NCI-H2196 (cell line): ENCODE data around the gene SIRT6.
"Not testable (repeated sequence)": the region's sequence is repeated elsewhere in the genome, so short reads cannot be mapped to it uniquely, and the experiment has no call there.

Experiments used
- DNase-seq: peaks from one replicate; lab custom pipeline; 2025; ENCODE audit not compliant: unreplicated experiment; lab: John Stamatoyannopoulos, UW

SIRT6 gene

DNA sequence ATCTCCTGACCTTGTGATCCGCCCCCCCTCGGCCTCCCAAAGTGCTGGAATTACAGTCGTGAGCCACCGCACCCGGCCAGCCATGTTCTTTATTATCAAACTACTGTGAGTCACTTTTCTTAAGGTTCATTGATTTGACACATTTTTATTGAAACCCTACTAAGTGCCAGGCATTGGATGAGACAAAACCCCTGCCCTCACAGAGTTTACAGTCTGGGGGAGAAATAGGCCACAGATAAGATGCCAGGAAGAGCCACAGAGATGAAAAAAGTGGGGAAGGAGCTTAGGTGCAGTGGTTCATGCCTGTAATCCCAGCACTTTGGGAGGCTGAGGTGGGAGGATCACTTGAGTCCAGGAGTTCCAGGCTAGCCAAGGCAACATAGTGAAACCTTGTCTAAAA lies 43.9 kb downstream of the SIRT6 start:
- no peak for DNase-seq

DNA sequence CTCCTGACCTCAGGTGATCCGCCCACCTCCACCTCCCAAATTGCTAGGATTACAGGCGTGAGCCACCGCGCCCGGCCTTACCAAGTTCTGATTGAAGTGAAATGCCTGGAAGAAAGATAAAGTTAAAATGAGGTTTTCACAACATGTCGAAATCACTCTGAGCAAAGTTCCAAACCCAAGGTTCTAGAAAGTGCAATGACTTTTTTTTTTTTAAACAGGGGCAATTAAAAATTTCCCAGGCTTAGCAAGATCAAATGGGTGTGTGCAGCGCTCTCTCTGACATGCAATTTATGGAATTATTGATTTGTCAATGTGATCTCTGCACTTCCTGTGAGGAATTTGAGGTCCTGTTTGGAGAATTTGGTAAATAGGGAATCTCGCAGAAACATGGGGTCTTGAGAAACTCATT lies 45.7 kb downstream of the SIRT6 start:
- no peak for DNase-seq

DNA sequence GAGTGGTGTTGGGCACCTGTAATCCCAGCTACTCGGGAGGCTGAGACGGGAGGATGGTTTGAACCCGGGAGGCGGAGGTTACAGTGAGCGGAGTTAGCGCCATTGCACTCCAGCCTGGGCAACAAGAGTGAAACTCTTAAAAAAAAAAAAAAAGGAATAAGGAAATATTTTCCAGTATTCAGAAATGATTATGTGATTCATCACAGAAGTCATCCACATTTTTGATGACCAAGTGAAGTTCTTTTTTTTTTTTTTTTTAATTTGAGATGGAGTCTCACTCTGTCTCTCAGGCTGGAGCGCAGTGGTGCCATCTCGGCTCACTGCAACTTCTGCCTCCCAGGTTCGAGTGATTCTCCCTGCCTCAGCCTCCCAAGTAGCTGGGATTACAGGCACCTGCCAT lies 47.0 kb downstream of the SIRT6 start:
- not testable (repeated sequence) for DNase-seq

DNA sequence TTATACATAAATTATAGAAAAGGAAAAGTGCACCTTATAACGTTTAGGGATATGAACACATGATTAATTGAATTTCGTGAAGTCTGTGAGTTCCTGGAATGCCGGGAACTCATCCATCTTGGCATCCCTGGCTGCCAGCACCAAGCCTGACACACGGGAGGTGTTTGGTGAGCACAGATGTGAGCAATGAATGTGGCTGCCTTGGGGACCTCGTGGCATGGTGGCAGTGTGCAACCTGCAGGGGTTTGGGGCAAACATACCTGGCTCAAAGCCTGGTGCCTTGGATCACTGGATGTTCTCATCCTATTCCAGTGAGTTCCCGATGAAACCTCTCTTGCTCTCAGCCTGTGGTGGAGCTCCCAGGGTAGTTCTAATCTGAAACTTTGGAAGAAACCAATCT lies 48.0 kb downstream of the SIRT6 start:
- DNase-seq: no peak

DNA sequence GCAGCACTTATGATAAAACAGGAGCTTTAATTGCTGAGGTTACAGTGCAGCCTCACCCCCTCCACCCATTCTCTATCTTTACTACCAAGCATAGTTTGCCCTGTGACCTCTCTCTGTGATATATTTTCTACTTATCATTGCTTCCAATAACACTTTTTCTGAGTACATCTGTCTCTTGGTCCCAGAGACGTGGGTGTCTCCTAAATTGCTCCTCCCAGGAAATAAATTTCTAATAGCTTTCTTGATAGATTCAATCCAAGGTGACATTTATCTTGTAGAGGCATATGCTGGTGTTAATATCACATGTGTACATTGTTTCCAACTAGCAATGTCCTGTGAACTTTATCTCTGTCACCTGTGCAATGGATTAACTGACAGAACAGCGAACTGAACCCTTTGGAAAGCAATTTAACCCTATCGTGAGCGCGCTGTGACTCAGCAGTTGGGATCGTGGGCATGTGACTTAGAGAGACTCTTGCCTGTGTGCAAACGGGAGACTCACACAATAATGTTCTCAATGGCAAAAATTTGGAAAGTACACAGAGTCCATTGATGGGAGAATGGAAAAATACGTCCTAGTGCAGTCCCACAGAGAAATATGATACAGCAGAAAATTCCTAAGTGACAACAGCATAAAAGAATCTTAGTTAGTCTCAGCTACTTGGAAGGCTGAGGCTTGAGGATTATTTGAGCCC lies 51.5 kb downstream of the SIRT6 start:
- peak; percentile 13 for DNase-seq

DNA sequence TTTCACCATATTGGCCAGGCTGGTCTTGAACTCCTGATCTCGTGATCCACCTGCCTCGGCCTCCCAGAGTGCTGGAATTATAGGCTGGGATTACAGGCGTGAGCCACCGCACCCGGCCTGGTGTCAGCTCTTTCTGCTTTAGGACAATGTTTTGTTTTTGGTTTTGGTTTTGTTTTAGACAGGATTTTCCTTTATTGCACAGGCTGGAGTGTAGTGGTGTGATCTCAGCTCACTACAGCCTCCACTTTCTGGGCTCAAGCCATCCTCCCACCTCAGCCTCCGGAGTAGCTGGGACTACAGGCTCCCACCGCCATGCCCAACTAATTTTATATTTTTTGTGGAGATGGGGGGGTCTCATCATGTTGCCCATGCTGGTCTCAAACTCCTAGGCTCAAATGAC lies 53.3 kb downstream of the SIRT6 start:
- DNase-seq: not testable (repeated sequence)

DNA sequence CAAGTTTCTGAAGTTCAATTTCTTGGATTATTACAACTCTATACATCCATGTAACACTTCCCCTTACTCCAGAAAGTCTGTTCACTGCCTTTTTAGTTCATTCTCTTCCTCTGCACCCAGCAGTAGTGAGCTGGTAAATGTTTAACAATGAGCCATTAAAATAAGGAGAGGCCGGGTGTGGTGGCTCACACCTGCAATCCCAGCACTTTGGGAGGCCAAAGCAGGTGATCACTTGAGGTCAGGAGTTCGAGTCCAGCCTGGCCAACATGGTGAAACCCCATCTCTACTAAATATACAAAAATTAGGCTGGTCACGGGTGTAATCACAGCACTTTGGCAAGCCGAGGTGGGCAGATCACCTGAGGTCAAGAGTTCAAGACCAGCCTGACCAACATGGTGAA lies 55.0 kb downstream of the SIRT6 start:
- DNase-seq: not testable (repeated sequence)

DNA sequence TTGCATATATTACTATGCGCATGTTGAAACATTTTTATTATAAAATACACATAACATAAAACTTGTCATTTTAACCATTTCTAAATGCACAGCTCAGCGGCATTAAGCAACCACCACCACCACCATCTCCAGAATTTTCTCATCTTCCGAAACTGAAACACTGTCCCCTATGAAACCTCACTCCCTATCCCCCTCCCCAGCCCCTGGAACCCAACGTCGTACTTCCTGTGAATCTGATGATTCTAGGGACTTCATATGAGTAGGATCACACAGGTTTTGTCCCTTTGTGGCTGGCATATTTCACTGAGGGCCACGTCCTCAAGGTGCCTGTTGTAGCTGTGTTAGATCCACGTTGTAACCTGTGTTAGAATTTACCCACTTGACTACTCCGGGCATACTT lies 57.7 kb downstream of the SIRT6 start:
- no peak for DNase-seq
